BJ (cell line): ENCODE measurements around the gene FMO3. TPM values are rescaled to one million over a fixed set of nuclear protein-coding genes. Genes with fewer than 3 reads are reported as not detected.
A peak's percentile ranks its signal among the peaks of the same experiment; 100 is the strongest.

Experiments used
- CTCF ChIA-PET: fragments of 350-600 bp; formaldehyde crosslinking; extraction: SDS; loops from one replicate; lab custom pipeline; 2021; ENCODE audit warnings: antibody characterized with exemption, inconsistent platforms; lab: Yijun Ruan, JAX
- POLR2A ChIA-PET: fragments of 300-600 bp; sonication (Branson Sonifier 250); formaldehyde crosslinking; extraction: SDS; loops from one replicate; lab custom pipeline; 2021; ENCODE audit warnings: antibody characterized with exemption; lab: Charles Lee
- DNase-seq: peaks from one replicate; pipeline ENCODE4 v3.0.0-alpha.2; 2011; ENCODE audit warnings: low read depth
- H3K27me3 ChIP-seq: 2 replicates; pipeline ENCODE4 v1.6.0; 2011; ENCODE audit warnings: low read length; ENCODE audit not compliant: control insufficient read depth, insufficient read depth
- H3K36me3 ChIP-seq: 2 replicates; pipeline ENCODE4 v1.5.1; 2011; ENCODE audit warnings: low read length; ENCODE audit not compliant: control insufficient read depth, insufficient read depth
- H3K4me3 ChIP-seq: 2 replicates; pipeline ENCODE4 v1.5.1; 2011; ENCODE audit warnings: low read depth, mild to moderate bottlenecking, control low read depth, low read length
- polyA plus RNA-seq: library from polyadenylated mRNA; depleted of rRNA; stranded (reverse); fragments of >200 nt; gene quantifications from 2 replicates; pipeline ENCODE4 v1.2.3, GENCODE V29; 2011
- TF ChIP-seq, protein P1 (sequence below): IDR thresholded peaks from 2 replicates; pipeline ENCODE4 v1.5.1; 2011; ENCODE audit warnings: low read depth, mild to moderate bottlenecking, control low read depth, inconsistent platforms, low read length, moderate library complexity; ENCODE audit not compliant: insufficient read depth

Gene FMO3
- polyA plus RNA-seq, 1 experiment, result 0.45 TPM

DNA sequence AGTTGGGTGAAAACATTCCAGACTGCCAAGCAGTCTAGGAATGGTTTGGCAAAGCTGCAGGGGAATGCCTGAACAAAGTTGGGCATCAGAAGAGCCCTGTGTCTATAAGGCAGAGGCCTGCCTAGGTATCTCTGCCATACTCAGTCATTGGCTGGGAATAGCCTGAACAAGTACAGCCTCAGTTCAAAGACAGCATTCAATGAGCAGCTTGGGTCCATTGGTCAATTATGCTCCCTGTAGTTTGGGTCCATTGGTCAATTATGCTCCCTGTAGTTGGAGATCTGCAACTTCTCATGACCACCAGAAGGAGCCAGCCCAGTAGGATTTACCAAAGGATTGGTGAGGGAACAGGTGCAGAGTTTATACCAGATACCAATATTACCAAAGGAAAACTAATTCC lies 31.6 kb downstream of the FMO3 start:
- POLR2A ChIA-PET, result no interaction called here
- Histone ChIP-seq H3K27me3 (peaks cover 3% of the 10 kb centered on the region; the same call in 1 of the 2 replicates), H3K4me3 (no peak overlapping the region), H3K36me3 (no peaks in the 10 kb centered on the region)
- no peak for DNase-seq
- TF ChIP-seq, protein P1, sequence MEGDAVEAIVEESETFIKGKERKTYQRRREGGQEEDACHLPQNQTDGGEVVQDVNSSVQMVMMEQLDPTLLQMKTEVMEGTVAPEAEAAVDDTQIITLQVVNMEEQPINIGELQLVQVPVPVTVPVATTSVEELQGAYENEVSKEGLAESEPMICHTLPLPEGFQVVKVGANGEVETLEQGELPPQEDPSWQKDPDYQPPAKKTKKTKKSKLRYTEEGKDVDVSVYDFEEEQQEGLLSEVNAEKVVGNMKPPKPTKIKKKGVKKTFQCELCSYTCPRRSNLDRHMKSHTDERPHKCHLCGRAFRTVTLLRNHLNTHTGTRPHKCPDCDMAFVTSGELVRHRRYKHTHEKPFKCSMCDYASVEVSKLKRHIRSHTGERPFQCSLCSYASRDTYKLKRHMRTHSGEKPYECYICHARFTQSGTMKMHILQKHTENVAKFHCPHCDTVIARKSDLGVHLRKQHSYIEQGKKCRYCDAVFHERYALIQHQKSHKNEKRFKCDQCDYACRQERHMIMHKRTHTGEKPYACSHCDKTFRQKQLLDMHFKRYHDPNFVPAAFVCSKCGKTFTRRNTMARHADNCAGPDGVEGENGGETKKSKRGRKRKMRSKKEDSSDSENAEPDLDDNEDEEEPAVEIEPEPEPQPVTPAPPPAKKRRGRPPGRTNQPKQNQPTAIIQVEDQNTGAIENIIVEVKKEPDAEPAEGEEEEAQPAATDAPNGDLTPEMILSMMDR, result no peak
- CTCF ChIA-PET, result interaction anchor here (0.6 to 1.8 kb wide), 4 partner anchors 14 to 324 kb away, joined by 3 to 9 read pairs (median 4); no protein-coding TSS in a partner anchor

DNA sequence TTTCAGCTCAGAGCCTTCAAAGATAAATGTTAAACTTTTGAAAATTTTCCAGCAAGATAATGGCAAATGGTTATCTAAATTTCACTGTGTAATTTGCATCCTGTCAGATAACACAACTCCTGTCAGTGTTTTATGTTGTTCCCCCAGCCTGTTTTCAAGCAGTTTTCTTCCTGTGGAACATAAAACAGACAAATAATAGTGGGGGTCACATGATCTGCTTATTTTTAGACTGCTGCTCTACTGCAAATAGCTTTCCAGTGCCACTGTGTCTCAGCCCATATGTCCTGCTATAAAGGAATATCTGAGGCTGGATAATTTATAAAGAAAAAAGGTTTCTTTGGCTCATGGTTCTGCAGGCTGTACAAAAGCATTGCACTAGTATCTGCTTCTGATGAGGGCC lies 32.2 kb downstream of the FMO3 start:
- TF ChIP-seq, protein P1, result no peak
- H3K36me3 ChIP-seq, result no peaks in the 10 kb centered on the region
- POLR2A ChIA-PET, result no interaction called here
- DNase-seq, result no peak
- CTCF ChIA-PET, result interaction anchor here (0.6 to 1.8 kb wide), 4 partner anchors 15 to 323 kb away, joined by 3 to 9 read pairs (median 4); no protein-coding TSS in a partner anchor
- H3K27me3 ChIP-seq, result peaks cover 3% of the 10 kb centered on the region; the same call in 1 of the 2 replicates
- H3K4me3 ChIP-seq, result no peak overlapping the region

DNA sequence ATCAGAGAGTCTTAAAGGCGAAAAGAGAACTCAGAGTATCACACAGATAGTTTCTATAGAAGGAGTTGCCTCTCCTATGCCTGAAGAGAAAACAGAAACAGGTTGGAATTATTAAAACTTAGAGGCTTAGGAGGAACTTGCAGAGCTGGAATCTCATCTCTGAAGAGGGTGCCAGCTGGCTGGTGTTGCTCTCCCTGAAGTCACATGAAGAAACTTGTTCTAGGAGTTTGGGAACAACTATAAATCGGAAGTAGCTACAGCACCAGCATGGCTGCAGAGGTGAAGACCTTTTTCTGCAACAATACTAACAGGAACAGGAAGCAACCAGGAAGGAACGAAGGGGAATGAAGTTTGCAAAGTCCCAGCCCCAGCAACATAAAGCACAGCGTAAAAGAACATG lies 35.8 kb downstream of the FMO3 start:
- no peak for DNase-seq
- no peaks in the 10 kb centered on the region for H3K36me3 ChIP-seq
- POLR2A ChIA-PET, result interaction anchor here (0.7 kb wide), 1 partner anchor 169 kb away, joined by 3 read pairs; no protein-coding TSS in a partner anchor
- TF ChIP-seq, protein P1, result no peak
- H3K4me3 ChIP-seq, result no peak overlapping the region
- 0 out of 2 replicates have a peak, but pooled peaks cover 1% of the 10 kb centered on the region for H3K27me3 ChIP-seq
- CTCF ChIA-PET, result interaction anchor here (0.9 to 1.6 kb wide), 3 partner anchors 12 to 187 kb away, joined by 3 read pairs; no protein-coding TSS in a partner anchor

DNA sequence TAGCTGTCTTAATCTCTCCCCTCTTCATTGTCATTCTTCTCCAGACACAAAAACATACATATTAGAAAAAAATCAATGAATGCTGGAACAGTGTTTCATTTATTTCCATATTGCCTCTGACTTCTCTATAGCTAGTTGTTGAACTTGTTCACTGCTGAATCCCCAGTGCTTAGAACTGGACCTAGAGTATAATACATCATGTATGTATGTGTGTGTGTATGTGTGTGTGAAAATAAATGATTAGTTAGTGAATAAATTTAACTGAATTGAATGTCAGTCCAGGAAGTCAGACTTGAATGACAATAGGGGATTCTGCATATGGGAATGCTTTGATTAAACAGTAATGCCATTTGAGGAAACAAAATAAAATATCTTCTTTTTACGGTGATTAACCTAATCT lies 36.4 kb downstream of the FMO3 start:
- CTCF ChIA-PET, result interaction anchor here (0.9 to 1.6 kb wide), 3 partner anchors 11 to 186 kb away, joined by 3 read pairs; no protein-coding TSS in a partner anchor
- H3K36me3 ChIP-seq, result no peaks in the 10 kb centered on the region
- no peak overlapping the region for H3K4me3 ChIP-seq
- POLR2A ChIA-PET, result interaction anchor here (0.7 kb wide), 1 partner anchor 169 kb away, joined by 3 read pairs; no protein-coding TSS in a partner anchor
- H3K27me3 ChIP-seq, result 0 out of 2 replicates have a peak, but pooled peaks cover under 1% of the 10 kb centered on the region
- TF ChIP-seq, protein P1, result no peak
- DNase-seq, result no peak

DNA sequence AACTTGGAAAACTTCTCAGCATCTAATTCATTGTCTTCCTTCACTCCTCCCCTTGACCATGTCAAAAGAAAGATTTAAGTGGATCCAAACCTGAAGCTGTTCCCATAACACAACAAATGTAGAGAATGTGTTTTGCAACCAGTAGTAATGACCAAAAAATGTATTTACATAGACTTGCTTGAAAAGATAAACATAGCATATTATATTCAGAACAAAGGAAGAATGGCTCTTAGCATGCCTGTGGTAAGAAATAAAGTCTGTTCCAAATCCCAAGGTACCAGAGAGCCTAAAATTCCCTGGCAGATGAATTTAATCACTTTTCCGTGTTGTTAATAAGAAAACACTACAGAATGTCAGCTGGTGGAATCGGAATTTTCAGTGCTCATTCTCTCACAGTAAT lies 36.8 kb downstream of the FMO3 start:
- Histone ChIP-seq H3K4me3 (no peak overlapping the region), H3K36me3 (no peaks in the 10 kb centered on the region), H3K27me3 (no peaks in the 10 kb centered on the region)
- DNase-seq, result peak; percentile 91
- TF ChIP-seq, protein P1, result no peak
- ChIA-PET POLR2A (no interaction called here), CTCF (interaction anchor here (0.9 to 1.6 kb wide), 3 partner anchors 11 to 186 kb away, joined by 3 read pairs; no protein-coding TSS in a partner anchor)
